PC-3 (cell line): ENCODE data around the gene CYP20A1. TPM values are rescaled to one million over a fixed set of nuclear protein-coding genes. Genes with fewer than 3 reads are reported as not detected.

Experiments
- ATAC-seq: fragments of 200-7000 bp; cut with Tn5 transposase; 2 replicates; pipeline ENCODE4 v1.9.1; 2020; ENCODE audit warnings: mild to moderate bottlenecking, moderate library complexity
- BruUV-seq: library from RNA; stranded (reverse); fragments of 400-500 nt; replicated peaks from 2 replicates; lab custom pipeline; 2021; lab: Mats Ljungman, UMichigan
- CTCF ChIA-PET: fragments of 300-600 bp; sonication (Branson Sonifier 250); formaldehyde crosslinking; loops from one replicate; lab custom pipeline; 2022; ENCODE audit warnings: antibody characterized with exemption; lab: Charles Lee
- POLR2A ChIA-PET: fragments of 300-600 bp; sonication (Branson Sonifier 250); formaldehyde crosslinking; loops from one replicate; lab custom pipeline; 2022; ENCODE audit warnings: antibody characterized with exemption; ENCODE audit not compliant: unreplicated experiment; lab: Charles Lee
- DNase-seq: peaks from one replicate; pipeline ENCODE4 v3.0.0-alpha.2; 2015
- H2AFZ ChIP-seq: fragments of 300-600 bp; sonication (generic); 2 replicates; pipeline ENCODE4 v1.6.0; 2016; ENCODE audit warnings: antibody characterized with exemption, low read length
- H3F3A ChIP-seq: fragments of 300-600 bp; sonication (generic); one replicate; pipeline ENCODE4 v1.6.0; 2017; ENCODE audit warnings: antibody characterized with exemption, low read length, control low read depth, mild to moderate bottlenecking; ENCODE audit not compliant: unreplicated experiment
- H3K27ac ChIP-seq: fragments of 300-600 bp; sonication (generic); 2 replicates; pipeline ENCODE4 v1.5.1; 2016; ENCODE audit warnings: mild to moderate bottlenecking, low read length
- H3K27me3 ChIP-seq: fragments of 300-600 bp; sonication (generic); 2 replicates; pipeline ENCODE4 v1.6.1; 2016; ENCODE audit warnings: low read length, mixed read lengths
- H3K36me3 ChIP-seq: fragments of 300-600 bp; sonication (generic); 2 replicates; pipeline ENCODE4 v1.6.1; 2016; ENCODE audit warnings: low read depth, mixed run types, low read length, mixed read lengths
- H3K4me1 ChIP-seq: fragments of 300-600 bp; sonication (generic); 2 replicates; pipeline ENCODE4 v1.5.1; 2016; ENCODE audit warnings: low read length; ENCODE audit not compliant: insufficient read depth
- H3K4me2 ChIP-seq: fragments of 300-600 bp; sonication (generic); 2 replicates; pipeline ENCODE4 v1.6.0; 2016; ENCODE audit warnings: low read length
- H3K4me3 ChIP-seq: fragments of 300-600 bp; sonication (generic); 2 replicates; pipeline ENCODE4 v1.5.1; 2016; ENCODE audit warnings: mild to moderate bottlenecking, low read length, mixed read lengths
- H3K79me2 ChIP-seq: fragments of 300-600 bp; sonication (generic); 2 replicates; pipeline ENCODE4 v1.6.1; 2017; ENCODE audit warnings: low read length, mixed read lengths
- H3K9ac ChIP-seq: fragments of 300-600 bp; sonication (generic); 2 replicates; pipeline ENCODE4 v1.6.0; 2016; ENCODE audit warnings: mild to moderate bottlenecking, low read length
- H3K9me2 ChIP-seq: fragments of 300-600 bp; sonication (generic); replicated peaks from 2 replicates; pipeline ENCODE4 v1.6.1; 2016; ENCODE audit warnings: mixed run types, low read length, mixed read lengths
- H3K9me3 ChIP-seq: fragments of 300-600 bp; sonication (generic); 2 replicates; pipeline ENCODE4 v1.6.1; 2016; ENCODE audit warnings: low read length, mixed read lengths
- H4K20me1 ChIP-seq: fragments of 300-600 bp; sonication (generic); 2 replicates; pipeline ENCODE4 v1.6.1; 2016; ENCODE audit warnings: low read length, mixed read lengths
- CTCF ChIP-seq: fragments of 300-600 bp; sonication (generic); conservative IDR thresholded peaks from 2 replicates; pipeline ENCODE4 v1.5.1; 2017; ENCODE audit warnings: antibody characterized with exemption, low read depth, mild to moderate bottlenecking, low read length
- EZH2 ChIP-seq: fragments of 300-600 bp; sonication (generic); IDR thresholded peaks from one replicate; pipeline ENCODE4 v1.6.1; 2017; ENCODE audit warnings: antibody characterized with exemption, mild to moderate bottlenecking, low read length; ENCODE audit not compliant: unreplicated experiment
- EZH2phosphoT487 ChIP-seq: fragments of 300-600 bp; sonication (generic); IDR thresholded peaks from 2 replicates; pipeline ENCODE4 v1.6.1; 2018; ENCODE audit warnings: mild to moderate bottlenecking, antibody characterized with exemption, low read length, borderline replicate concordance
- intact Hi-C: fragments of 100-400 bp; cut with micrococcal nuclease; formaldehyde crosslinking; loops from 2 replicates; pipeline ENCODE4 v1.9.0; 2023
- total RNA-seq: library from RNA; depleted of rRNA; stranded (reverse); fragments of >200 nt; gene quantifications from 2 replicates; pipeline ENCODE4 v1.2.3, GENCODE V29; 2014

Gene CYP20A1
- total RNA-seq, 1 experiment from 2014 or later, result 14.1 TPM

- CTCF ChIA-PET, result no interaction called here
- Histone ChIP-seq H3K9ac (no peak overlapping the region), H3K79me2 (no peaks in the 10 kb centered on the region), H3K4me2 (no peak overlapping the region), H2AFZ (no peak overlapping the region), H3K36me3 (peaks cover 3% of the 10 kb centered on the region; the same call in 1 of the 2 replicates), H3K9me2 (no peaks in the 10 kb centered on the region), H3K9me3 (no peaks in the 10 kb centered on the region), H3K27me3 (no peaks in the 10 kb centered on the region), H3F3A (no peaks in the 10 kb centered on the region), H4K20me1 (no peaks in the 10 kb centered on the region), H3K27ac (no peak overlapping the region), H3K4me3 (no peak overlapping the region), H3K4me1 (no peaks in the 10 kb centered on the region)
- POLR2A ChIA-PET, result no interaction called here
- BruUV-seq, result no TSS peak
- no peak for DNase-seq
- intact Hi-C loops, result no loop called here
- ATAC-seq, result no peak
- TF ChIP-seq EZH2 (no peak), CTCF (no peak), EZH2phosphoT487 (no peak)
Measured at GRCh38 chr2:203191961-203192360, 46.9 kb upstream of the CYP20A1 start.

- Histone ChIP-seq H2AFZ (no peak overlapping the region), H3K27ac (no peak overlapping the region), H3K4me1 (no peaks in the 10 kb centered on the region), H4K20me1 (no peaks in the 10 kb centered on the region), H3F3A (no peaks in the 10 kb centered on the region), H3K4me3 (no peak overlapping the region), H3K9me3 (no peaks in the 10 kb centered on the region), H3K79me2 (no peaks in the 10 kb centered on the region), H3K9ac (no peak overlapping the region), H3K36me3 (no peaks in the 10 kb centered on the region), H3K4me2 (no peak overlapping the region), H3K9me2 (no peaks in the 10 kb centered on the region), H3K27me3 (no peaks in the 10 kb centered on the region)
- intact Hi-C loops, result no loop called here
- no peak for TF ChIP-seq EZH2
- no peak for TF ChIP-seq EZH2phosphoT487
- TF ChIP-seq CTCF, result no peak
- DNase-seq (no peak), ATAC-seq (no peak)
- BruUV-seq, result no TSS peak
- ChIA-PET POLR2A (no interaction called here), CTCF (no interaction called here)
Measured at GRCh38 chr2:203195331-203196036, 43.3 kb upstream of the CYP20A1 start.

- no peak overlapping the region for H3K4me2 ChIP-seq
- TF ChIP-seq EZH2phosphoT487 (no peak), EZH2 (no peak), CTCF (no peak)
- intact Hi-C loops, result no loop called here
- no peaks in the 10 kb centered on the region for H3K27me3 ChIP-seq
- no TSS peak for BruUV-seq
- no peak for ATAC-seq
- no peaks in the 10 kb centered on the region for H3K9me3 ChIP-seq
- no peak for DNase-seq
- ChIA-PET CTCF (no interaction called here), POLR2A (interaction anchor here (0.5 kb wide), 1 partner anchor 8 kb away, joined by 9 read pairs; no protein-coding TSS in a partner anchor)
- no peak overlapping the region for H3K4me3 ChIP-seq
- H3K27ac ChIP-seq, result no peak overlapping the region
- H3K36me3 ChIP-seq, result no peaks in the 10 kb centered on the region
- H3K79me2 ChIP-seq, result no peaks in the 10 kb centered on the region
- no peak overlapping the region for H2AFZ ChIP-seq
- no peak overlapping the region for H3K9ac ChIP-seq
- H3F3A ChIP-seq, result no peaks in the 10 kb centered on the region
- H4K20me1 ChIP-seq, result no peaks in the 10 kb centered on the region
- no peaks in the 10 kb centered on the region for H3K9me2 ChIP-seq
- H3K4me1 ChIP-seq, result no peaks in the 10 kb centered on the region
Measured at GRCh38 chr2:203200866-203201265, 38.0 kb upstream of the CYP20A1 start.
